ENCODE data around the gene LRGUK. TPM values are rescaled to one million over a fixed set of nuclear protein-coding genes. Genes with fewer than 3 reads are reported as not detected.

LRGUK gene
- total and polyA plus RNA-seq, 2 experiments from 2014 or later: 2.4 to 7.1 TPM

DNA sequence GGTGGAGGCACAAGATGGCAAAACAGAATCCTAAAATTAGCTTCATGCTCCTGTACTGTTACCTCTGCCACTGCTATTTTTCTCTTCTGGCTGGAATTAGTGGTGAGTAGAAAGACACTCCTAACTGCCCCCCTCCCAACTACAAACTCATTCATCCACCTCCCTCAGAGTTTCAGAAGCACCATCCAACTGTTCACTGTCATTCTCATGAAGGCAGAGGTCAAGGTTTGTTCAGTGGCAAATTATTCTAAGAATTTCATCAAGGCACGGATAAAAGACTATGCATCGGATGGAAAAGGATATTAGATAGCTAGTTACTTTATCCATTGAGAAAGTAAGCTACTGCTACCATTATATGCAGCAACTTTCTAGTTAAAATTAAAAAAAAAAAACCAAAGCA is 59.7 kb downstream of the LRGUK start:
- H3K4me3 Mint-ChIP-seq: no peak overlapping the region
- H3K4me1 ChIP-seq (ENCODE audit: insufficient read depth): peaks cover 20% of the 10 kb centered on the region
- H3K9me3 Mint-ChIP-seq: no peaks in the 10 kb centered on the region
- ATAC-seq (no peak), DNase-seq (ENCODE audit: low spot score) (no peak)
- H3K4me2 ChIP-seq: no peak overlapping the region
- no peak overlapping the region for H2AFZ ChIP-seq
- H3K36me3 ChIP-seq (ENCODE audit: insufficient read depth): no peaks in the 10 kb centered on the region
- no peaks in the 10 kb centered on the region for H3K36me3 Mint-ChIP-seq (ENCODE audit: low read depth)
- no peaks in the 10 kb centered on the region for H3K79me2 ChIP-seq (replicated peaks; ENCODE audit: insufficient read depth)
- no peaks in the 10 kb centered on the region for H3K27me3 ChIP-seq (ENCODE audit: insufficient read depth)
- peaks cover 13% of the 10 kb centered on the region for H3K4me1 Mint-ChIP-seq
- no peak for TF ChIP-seq EZH2 (IDR thresholded peaks at IDR 0.05; ENCODE audit: low read depth, unreplicated experiment)
- TF ChIP-seq, protein P1, sequence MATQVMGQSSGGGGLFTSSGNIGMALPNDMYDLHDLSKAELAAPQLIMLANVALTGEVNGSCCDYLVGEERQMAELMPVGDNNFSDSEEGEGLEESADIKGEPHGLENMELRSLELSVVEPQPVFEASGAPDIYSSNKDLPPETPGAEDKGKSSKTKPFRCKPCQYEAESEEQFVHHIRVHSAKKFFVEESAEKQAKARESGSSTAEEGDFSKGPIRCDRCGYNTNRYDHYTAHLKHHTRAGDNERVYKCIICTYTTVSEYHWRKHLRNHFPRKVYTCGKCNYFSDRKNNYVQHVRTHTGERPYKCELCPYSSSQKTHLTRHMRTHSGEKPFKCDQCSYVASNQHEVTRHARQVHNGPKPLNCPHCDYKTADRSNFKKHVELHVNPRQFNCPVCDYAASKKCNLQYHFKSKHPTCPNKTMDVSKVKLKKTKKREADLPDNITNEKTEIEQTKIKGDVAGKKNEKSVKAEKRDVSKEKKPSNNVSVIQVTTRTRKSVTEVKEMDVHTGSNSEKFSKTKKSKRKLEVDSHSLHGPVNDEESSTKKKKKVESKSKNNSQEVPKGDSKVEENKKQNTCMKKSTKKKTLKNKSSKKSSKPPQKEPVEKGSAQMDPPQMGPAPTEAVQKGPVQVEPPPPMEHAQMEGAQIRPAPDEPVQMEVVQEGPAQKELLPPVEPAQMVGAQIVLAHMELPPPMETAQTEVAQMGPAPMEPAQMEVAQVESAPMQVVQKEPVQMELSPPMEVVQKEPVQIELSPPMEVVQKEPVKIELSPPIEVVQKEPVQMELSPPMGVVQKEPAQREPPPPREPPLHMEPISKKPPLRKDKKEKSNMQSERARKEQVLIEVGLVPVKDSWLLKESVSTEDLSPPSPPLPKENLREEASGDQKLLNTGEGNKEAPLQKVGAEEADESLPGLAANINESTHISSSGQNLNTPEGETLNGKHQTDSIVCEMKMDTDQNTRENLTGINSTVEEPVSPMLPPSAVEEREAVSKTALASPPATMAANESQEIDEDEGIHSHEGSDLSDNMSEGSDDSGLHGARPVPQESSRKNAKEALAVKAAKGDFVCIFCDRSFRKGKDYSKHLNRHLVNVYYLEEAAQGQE (IDR thresholded peaks at IDR 0.05; ENCODE audit: unreplicated experiment): no peak
- TF ChIP-seq, protein P2, sequence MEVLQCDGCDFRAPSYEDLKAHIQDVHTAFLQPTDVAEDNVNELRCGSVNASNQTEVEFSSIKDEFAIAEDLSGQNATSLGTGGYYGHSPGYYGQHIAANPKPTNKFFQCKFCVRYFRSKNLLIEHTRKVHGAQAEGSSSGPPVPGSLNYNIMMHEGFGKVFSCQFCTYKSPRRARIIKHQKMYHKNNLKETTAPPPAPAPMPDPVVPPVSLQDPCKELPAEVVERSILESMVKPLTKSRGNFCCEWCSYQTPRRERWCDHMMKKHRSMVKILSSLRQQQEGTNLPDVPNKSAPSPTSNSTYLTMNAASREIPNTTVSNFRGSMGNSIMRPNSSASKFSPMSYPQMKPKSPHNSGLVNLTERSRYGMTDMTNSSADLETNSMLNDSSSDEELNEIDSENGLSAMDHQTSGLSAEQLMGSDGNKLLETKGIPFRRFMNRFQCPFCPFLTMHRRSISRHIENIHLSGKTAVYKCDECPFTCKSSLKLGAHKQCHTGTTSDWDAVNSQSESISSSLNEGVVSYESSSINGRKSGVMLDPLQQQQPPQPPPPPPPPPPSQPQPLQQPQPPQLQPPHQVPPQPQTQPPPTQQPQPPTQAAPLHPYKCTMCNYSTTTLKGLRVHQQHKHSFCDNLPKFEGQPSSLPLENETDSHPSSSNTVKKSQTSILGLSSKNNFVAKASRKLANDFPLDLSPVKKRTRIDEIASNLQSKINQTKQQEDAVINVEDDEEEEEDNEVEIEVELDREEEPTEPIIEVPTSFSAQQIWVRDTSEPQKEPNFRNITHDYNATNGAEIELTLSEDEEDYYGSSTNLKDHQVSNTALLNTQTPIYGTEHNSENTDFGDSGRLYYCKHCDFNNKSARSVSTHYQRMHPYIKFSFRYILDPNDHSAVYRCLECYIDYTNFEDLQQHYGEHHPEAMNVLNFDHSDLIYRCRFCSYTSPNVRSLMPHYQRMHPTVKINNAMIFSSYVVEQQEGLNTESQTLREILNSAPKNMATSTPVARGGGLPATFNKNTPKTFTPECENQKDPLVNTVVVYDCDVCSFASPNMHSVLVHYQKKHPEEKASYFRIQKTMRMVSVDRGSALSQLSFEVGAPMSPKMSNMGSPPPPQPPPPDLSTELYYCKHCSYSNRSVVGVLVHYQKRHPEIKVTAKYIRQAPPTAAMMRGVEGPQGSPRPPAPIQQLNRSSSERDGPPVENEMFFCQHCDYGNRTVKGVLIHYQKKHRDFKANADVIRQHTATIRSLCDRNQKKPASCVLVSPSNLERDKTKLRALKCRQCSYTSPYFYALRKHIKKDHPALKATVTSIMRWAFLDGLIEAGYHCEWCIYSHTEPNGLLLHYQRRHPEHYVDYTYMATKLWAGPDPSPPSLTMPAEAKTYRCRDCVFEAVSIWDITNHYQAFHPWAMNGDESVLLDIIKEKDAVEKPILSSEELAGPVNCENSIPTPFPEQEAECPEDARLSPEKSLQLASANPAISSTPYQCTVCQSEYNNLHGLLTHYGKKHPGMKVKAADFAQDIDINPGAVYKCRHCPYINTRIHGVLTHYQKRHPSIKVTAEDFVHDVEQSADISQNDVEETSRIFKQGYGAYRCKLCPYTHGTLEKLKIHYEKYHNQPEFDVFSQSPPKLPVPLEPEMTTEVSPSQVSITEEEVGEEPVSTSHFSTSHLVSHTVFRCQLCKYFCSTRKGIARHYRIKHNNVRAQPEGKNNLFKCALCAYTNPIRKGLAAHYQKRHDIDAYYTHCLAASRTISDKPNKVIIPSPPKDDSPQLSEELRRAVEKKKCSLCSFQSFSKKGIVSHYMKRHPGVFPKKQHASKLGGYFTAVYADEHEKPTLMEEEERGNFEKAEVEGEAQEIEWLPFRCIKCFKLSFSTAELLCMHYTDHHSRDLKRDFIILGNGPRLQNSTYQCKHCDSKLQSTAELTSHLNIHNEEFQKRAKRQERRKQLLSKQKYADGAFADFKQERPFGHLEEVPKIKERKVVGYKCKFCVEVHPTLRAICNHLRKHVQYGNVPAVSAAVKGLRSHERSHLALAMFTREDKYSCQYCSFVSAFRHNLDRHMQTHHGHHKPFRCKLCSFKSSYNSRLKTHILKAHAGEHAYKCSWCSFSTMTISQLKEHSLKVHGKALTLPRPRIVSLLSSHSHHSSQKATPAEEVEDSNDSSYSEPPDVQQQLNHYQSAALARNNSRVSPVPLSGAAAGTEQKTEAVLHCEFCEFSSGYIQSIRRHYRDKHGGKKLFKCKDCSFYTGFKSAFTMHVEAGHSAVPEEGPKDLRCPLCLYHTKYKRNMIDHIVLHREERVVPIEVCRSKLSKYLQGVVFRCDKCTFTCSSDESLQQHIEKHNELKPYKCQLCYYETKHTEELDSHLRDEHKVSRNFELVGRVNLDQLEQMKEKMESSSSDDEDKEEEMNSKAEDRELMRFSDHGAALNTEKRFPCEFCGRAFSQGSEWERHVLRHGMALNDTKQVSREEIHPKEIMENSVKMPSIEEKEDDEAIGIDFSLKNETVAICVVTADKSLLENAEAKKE (CRISPR knock-in tag; IDR thresholded peaks at IDR 0.05): no peak
- TF ChIP-seq, protein P3, sequence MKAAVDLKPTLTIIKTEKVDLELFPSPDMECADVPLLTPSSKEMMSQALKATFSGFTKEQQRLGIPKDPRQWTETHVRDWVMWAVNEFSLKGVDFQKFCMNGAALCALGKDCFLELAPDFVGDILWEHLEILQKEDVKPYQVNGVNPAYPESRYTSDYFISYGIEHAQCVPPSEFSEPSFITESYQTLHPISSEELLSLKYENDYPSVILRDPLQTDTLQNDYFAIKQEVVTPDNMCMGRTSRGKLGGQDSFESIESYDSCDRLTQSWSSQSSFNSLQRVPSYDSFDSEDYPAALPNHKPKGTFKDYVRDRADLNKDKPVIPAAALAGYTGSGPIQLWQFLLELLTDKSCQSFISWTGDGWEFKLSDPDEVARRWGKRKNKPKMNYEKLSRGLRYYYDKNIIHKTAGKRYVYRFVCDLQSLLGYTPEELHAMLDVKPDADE (IDR thresholded peaks at IDR 0.05): no peak
- no peak for TF ChIP-seq CREB1 (CRISPR knock-in tag; IDR thresholded peaks at IDR 0.05; ENCODE audit: low read depth)
- TF ChIP-seq ZNF114 (CRISPR knock-in tag; IDR thresholded peaks at IDR 0.05): no peak
- TF ChIP-seq, protein P4, sequence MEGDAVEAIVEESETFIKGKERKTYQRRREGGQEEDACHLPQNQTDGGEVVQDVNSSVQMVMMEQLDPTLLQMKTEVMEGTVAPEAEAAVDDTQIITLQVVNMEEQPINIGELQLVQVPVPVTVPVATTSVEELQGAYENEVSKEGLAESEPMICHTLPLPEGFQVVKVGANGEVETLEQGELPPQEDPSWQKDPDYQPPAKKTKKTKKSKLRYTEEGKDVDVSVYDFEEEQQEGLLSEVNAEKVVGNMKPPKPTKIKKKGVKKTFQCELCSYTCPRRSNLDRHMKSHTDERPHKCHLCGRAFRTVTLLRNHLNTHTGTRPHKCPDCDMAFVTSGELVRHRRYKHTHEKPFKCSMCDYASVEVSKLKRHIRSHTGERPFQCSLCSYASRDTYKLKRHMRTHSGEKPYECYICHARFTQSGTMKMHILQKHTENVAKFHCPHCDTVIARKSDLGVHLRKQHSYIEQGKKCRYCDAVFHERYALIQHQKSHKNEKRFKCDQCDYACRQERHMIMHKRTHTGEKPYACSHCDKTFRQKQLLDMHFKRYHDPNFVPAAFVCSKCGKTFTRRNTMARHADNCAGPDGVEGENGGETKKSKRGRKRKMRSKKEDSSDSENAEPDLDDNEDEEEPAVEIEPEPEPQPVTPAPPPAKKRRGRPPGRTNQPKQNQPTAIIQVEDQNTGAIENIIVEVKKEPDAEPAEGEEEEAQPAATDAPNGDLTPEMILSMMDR (conservative IDR thresholded peaks at IDR 0.05; ENCODE audit: low read depth in 2 of 2): no peak
- TF ChIP-seq STAT1 (IDR thresholded peaks at IDR 0.05; ENCODE audit: unreplicated experiment): no peak
- no peak for TF ChIP-seq ZNF331 (CRISPR knock-in tag; IDR thresholded peaks at IDR 0.05; ENCODE audit: low read depth)
- TF ChIP-seq EZH2phosphoT487 (IDR thresholded peaks at IDR 0.05; ENCODE audit: unreplicated experiment): no peak
- no peak for TF ChIP-seq NANOG (IDR thresholded peaks at IDR 0.05; ENCODE audit: borderline replicate concordance)
- no peak for TF ChIP-seq POLR2AphosphoS5 (IDR thresholded peaks at IDR 0.05; ENCODE audit: low read depth)
- TF ChIP-seq JUNB (IDR thresholded peaks at IDR 0.05; ENCODE audit: unreplicated experiment): no peak
- no peaks in the 10 kb centered on the region for H3K9me2 ChIP-seq (ENCODE audit: insufficient read depth)
- no peaks in the 10 kb centered on the region for H3F3A ChIP-seq (replicated peaks; ENCODE audit: low read depth)
- peaks cover 5% of the 10 kb centered on the region for H3K27me3 Mint-ChIP-seq (ENCODE audit: insufficient read depth, low read depth, poor library complexity)
- H3K27ac ChIP-seq (ENCODE audit: low read depth): no peak overlapping the region
- H3K4me3 ChIP-seq: no peak overlapping the region
- no peak overlapping the region for H3K27ac Mint-ChIP-seq
- no peaks in the 10 kb centered on the region for H4K20me1 ChIP-seq (replicated peaks; ENCODE audit: insufficient read depth)
